Measurements from ENCODE around the gene LAMC3. TPM values are rescaled to one million over a fixed set of nuclear protein-coding genes. Genes with fewer than 3 reads are reported as not detected.

Gene LAMC3
- total RNA-seq, 1 donor from 2014 or later: 30.1 TPM

DNA sequence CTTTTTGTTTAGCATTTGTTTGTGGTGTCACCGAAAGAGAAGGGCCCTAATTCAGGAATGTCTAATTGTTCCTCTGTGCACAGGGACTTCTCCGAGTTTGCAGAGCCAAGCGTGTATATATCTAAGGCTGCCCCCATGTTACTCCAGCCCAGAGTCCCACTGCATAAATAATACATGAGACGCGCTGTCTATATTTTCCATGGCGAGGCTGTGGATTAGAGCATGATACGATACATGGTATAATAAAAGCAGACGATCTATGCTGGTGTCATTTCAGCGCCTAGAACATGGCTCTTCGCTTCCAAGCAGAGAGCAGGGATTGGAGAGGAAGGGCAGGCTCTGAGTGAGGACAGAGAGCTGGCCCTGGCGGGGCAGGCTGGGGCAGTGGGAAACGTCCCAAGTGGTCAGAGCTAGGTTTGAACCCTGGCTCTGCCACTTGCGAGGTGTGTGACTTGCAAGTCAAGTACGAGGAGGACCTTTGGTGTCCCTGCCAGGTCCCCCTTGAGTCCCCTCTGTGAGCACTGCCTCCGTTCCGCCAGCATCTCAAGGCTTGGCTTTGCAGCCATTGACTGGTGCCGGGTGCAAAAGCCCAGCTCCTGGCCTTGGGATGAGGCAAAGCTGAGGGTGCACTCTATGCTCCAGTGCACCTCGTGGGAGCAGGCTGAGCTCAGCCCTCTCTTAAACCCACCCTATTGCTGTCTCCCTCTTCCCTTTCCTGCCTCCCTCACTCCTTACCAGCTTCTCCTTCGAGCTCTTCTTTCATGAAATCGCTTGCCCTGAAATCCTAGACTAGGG is 29.2 kb upstream of the LAMC3 start:
- Mint-ChIP-seq H3K27ac (ENCODE audit: unreplicated experiment) (no peak overlapping the region), H3K4me3 (ENCODE audit: unreplicated experiment) (no peak overlapping the region), H3K27me3 (ENCODE audit: unreplicated experiment) (peaks cover 2% of the 10 kb centered on the region), H3K4me1 (ENCODE audit: unreplicated experiment) (no peaks in the 10 kb centered on the region), H3K36me3 (ENCODE audit: low read depth, unreplicated experiment) (no peaks in the 10 kb centered on the region), H3K9me3 (ENCODE audit: unreplicated experiment) (no peaks in the 10 kb centered on the region)
- DNase-seq (ENCODE audit: low spot score): no peak
- TF ChIP-seq, protein P1, sequence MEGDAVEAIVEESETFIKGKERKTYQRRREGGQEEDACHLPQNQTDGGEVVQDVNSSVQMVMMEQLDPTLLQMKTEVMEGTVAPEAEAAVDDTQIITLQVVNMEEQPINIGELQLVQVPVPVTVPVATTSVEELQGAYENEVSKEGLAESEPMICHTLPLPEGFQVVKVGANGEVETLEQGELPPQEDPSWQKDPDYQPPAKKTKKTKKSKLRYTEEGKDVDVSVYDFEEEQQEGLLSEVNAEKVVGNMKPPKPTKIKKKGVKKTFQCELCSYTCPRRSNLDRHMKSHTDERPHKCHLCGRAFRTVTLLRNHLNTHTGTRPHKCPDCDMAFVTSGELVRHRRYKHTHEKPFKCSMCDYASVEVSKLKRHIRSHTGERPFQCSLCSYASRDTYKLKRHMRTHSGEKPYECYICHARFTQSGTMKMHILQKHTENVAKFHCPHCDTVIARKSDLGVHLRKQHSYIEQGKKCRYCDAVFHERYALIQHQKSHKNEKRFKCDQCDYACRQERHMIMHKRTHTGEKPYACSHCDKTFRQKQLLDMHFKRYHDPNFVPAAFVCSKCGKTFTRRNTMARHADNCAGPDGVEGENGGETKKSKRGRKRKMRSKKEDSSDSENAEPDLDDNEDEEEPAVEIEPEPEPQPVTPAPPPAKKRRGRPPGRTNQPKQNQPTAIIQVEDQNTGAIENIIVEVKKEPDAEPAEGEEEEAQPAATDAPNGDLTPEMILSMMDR (IDR thresholded peaks at IDR 0.05; ENCODE audit: unreplicated experiment): no peak

DNA sequence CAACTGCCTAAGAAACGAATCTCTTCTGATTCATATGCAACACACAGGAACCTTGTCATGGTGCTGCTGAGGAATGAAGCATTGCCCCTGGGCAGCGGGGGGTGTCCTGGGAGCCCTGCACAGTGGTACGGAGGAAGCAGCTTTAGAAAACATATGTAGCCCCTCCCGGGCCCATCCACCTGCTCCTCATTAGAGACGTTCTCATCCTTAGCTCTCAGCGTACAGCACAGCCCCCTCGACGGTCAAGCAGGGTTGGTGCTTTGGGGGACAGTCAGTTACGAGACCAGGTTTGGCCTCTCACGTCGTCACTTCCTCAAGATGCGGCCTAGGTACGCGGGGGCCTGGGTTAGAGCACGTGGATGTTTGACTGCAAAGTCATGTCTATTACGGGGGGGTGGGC is 28.4 kb upstream of the LAMC3 start:
- Mint-ChIP-seq H3K27me3 (ENCODE audit: unreplicated experiment) (peaks cover 2% of the 10 kb centered on the region), H3K27ac (ENCODE audit: unreplicated experiment) (no peak overlapping the region), H3K36me3 (ENCODE audit: low read depth, unreplicated experiment) (no peaks in the 10 kb centered on the region), H3K4me3 (ENCODE audit: unreplicated experiment) (no peak overlapping the region), H3K9me3 (ENCODE audit: unreplicated experiment) (no peaks in the 10 kb centered on the region), H3K4me1 (ENCODE audit: unreplicated experiment) (no peaks in the 10 kb centered on the region)
- TF ChIP-seq, protein P1 (IDR thresholded peaks at IDR 0.05; ENCODE audit: unreplicated experiment): no peak
- DNase-seq (ENCODE audit: low spot score): no peak

DNA sequence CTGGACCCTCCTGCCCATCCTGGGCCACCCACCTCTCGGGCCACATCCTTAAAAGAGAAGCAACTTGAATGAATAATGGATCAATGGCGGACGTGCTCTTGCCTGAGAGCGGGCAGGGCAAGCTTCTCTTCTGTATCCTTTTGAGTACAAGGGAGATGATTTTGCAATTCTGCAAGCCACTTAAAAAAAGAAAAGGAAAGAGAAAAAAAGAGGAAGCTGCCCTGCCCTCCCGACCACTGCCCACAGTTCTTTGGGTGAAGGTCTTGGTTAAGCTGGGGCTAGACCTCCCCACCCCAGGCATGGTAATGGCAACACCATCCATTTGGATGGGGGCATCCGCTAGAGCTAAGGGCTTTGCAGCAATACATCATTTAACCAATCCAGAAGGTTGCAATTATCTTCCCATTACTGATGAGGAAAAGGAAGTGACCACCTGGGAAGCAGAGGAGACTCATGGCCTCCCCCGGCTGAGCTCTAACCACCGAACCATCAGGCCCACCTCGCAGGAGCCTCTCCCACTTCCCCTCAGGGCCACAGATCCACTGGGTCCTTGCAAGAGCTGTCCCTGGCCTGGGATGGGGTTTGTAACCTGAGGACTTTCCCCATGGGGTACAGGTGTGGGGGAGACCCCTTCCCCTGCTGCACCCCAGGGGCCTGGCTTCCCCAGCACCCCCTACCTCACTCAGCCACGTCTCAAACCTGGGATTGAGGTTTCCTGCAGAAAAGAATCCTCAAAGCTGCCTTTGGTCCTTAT is 27.8 kb upstream of the LAMC3 start:
- no peak overlapping the region for H3K4me3 Mint-ChIP-seq (ENCODE audit: unreplicated experiment)
- H3K27me3 Mint-ChIP-seq (ENCODE audit: unreplicated experiment): peaks cover 2% of the 10 kb centered on the region

DNA sequence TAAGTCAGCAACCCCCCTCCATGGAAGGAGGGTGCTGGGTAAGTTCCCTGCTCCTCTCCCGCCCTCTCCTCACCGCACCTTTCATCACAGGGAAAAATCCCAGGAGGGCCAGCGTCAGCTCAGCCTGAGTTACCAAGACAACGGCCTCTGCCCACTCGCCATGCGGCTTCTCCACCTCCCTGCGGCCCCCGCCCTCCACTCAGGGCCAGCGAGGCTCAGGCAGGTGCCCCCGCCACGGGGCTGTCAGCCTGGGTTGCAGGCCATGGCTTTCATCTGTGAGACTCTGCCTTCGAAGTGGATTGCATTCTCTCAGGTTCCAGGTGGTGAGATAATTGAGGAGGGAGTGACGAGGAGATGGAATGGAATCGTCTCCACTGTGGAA is 27.2 kb upstream of the LAMC3 start:
- H3K9me3 Mint-ChIP-seq (ENCODE audit: unreplicated experiment): no peaks in the 10 kb centered on the region
- H3K27me3 Mint-ChIP-seq (ENCODE audit: unreplicated experiment): peaks cover 2% of the 10 kb centered on the region
- TF ChIP-seq, protein P1 (IDR thresholded peaks at IDR 0.05; ENCODE audit: unreplicated experiment): no peak
- H3K4me3 Mint-ChIP-seq (ENCODE audit: unreplicated experiment): no peak overlapping the region
- no peaks in the 10 kb centered on the region for H3K36me3 Mint-ChIP-seq (ENCODE audit: low read depth, unreplicated experiment)
- H3K4me1 Mint-ChIP-seq (ENCODE audit: unreplicated experiment): no peaks in the 10 kb centered on the region
- no peak for DNase-seq (ENCODE audit: low spot score)
- H3K27ac Mint-ChIP-seq (ENCODE audit: unreplicated experiment): no peak overlapping the region

More for the DNA sequence above, 27.8 kb upstream of the LAMC3 start:
- no peaks in the 10 kb centered on the region for H3K36me3 Mint-ChIP-seq (ENCODE audit: low read depth, unreplicated experiment)
- no peak for DNase-seq (ENCODE audit: low spot score)
- no peaks in the 10 kb centered on the region for H3K4me1 Mint-ChIP-seq (ENCODE audit: unreplicated experiment)
- H3K9me3 Mint-ChIP-seq (ENCODE audit: unreplicated experiment): no peaks in the 10 kb centered on the region
- TF ChIP-seq, protein P1 (IDR thresholded peaks at IDR 0.05; ENCODE audit: unreplicated experiment): no peak
- H3K27ac Mint-ChIP-seq (ENCODE audit: unreplicated experiment): no peak overlapping the region
